Measurements from ENCODE around the gene GIPC3.
"Not testable (repeated sequence)": the region's sequence is repeated elsewhere in the genome, so short reads cannot be mapped to it uniquely, and the experiment has no call there.

Gene GIPC3

GRCh38 chr19:3618811-3619630 is 33.7 kb downstream of the GIPC3 start:
- no peak for DNase-seq

DNA sequence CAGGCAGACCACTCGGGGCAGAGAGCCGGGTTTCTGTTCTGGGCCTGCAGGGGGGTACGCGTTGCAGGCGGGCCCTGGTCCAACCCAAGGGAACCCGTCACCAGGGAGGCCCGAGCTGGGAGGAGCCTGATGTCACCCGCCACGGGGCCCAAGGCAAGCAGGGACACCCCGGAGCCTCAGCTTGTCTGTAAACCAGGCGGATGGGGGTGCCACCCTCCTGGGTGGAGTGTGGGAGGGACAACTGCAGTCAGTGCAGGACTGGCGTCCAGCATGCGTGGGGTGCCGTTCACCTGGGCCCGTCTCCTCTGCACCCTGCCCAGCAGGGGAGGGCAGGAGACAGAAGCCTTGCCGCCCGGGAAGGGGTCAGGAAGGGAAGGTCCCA is 34.3 kb downstream of the GIPC3 start:
- no peak for DNase-seq

GRCh38 chr19:3620145-3620816 is 35.0 kb downstream of the GIPC3 start:
- DNase-seq, result no peak

DNA sequence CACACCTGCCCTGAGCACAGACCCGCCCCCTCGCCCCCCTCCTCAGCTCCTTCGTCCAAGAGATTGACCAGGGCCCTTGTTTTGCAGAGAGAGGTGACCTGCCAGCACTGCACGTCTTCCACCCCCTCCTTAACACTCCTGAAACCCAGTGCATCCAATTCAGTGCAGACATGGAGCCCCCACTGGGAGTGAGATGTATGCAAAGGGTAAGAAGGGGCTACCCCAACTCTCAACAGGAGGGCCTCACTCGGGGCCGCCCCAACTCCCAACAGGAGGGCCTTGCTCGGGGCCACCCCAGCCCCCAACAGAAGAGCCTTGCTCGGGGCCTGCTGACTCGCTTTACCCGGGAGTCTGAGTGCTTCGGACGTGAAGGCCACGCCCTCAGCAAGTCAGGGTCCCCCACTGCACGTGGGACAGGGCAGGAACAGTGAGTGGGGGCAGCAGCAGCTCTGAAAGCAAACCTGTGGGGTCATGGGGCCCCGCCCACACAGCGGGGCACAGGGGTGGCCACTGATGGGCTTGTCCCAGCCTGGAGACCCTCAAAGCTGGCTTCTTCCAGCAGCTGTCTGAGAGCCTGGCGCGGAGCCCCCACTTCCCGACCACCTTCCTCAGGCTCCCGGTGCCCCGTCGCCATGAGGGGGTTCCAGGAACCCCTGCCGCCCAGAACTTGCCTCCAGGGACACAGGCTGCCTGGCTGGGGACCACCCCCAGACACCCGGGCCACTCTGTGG is 35.7 kb downstream of the GIPC3 start:
- DNase-seq, result no peak

- no peak for DNase-seq
These were observed 36.4 kb downstream of the GIPC3 start for GRCh38 chr19:3621689-3622088.

DNA sequence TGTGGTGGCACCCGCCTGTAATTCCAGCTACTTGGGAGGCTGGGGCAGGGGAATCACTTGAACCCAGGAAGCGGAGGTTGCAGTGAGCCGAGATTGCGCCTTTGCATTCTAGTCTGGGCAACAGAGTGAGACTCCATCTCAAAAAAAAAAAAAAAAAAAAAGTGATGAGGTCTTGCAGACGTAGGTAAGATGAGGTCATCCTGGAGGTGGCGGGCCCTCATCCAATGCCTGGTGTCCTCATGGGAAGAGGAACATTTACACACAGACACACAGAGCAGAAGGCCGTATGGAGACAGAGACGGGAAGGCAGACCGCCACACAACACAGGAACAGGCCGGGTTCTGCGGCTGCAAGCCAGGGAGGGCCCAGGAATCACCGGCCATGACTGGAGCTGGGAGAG is 36.9 kb downstream of the GIPC3 start:
- DNase-seq, result no peak

- DNase-seq, result no peak
These were observed 38.4 kb downstream of the GIPC3 start for GRCh38 chr19:3623716-3624115.

GRCh38 chr19:3625996-3626472 is 40.8 kb downstream of the GIPC3 start:
- no peak for DNase-seq

DNA sequence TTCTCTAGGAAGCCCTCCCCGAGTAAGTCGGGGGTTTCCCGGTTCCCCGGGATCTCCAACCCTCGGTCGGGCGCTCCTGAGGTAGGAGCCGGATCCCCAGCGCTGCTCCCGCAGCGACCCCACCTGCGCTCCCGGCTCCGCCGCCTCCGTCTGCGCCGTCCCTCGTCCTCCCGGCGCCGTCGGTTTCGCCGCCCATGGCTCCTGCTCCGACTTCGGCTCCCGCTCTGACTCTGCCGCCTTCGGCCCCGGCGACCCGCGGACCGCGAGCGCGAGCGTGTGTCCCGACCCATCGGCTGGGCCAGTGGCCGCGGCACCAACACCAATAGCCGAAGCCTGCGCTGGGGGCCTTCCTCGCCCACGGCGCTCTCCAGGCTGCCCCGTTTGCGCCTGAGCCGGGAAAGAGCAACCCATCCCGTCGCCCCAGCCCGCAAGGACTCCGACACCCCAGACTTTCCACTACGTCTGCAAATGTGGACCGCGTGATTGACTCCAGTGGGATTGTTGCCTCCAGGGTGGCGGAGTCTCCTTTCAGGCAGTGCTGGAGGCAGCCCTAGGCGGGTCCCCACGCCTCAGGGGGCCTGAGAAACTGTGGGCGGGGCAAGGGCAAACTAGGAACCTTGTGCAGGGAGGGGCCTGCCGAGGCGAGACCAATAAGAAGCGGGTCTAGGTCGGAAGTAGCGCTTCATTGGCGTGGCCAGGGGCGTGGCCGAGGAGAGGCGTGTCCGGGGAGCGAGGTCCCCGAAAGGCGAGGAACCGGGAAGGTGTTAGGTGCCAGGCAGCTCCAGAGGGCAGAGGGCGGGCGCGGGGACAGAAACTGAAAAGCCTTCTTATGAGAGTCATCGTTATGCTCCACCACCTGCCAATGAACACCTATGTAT is 41.4 kb downstream of the GIPC3 start, which contains the start of gene CACTIN:
Gene CACTIN, minus strand, starts transcription at position 318 of the 878 bp plus-strand sequence. Its CDS starts 28 bp downstream, at position 290.
- DNase-seq, result peak; percentile 98 to 99

DNA sequence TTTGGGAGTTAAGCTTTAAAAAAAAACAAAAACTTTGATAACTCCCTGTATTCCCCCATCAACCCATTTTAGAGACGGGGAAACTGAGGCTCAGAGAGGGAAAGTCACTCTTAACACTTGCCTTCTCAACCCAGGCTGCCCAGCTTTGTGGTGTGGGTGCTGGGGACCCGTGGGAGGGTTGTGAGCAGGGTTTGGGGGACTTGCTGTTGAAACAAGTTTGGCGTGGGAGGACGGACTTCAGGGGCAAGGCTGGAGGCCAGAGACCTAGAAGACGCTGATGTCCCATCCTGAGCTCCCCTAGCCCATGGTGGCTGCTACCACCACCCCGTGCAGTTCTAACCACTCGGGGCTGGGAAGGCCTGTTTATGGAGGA is 42.1 kb downstream of the GIPC3 start:
- DNase-seq, result no peak

DNA sequence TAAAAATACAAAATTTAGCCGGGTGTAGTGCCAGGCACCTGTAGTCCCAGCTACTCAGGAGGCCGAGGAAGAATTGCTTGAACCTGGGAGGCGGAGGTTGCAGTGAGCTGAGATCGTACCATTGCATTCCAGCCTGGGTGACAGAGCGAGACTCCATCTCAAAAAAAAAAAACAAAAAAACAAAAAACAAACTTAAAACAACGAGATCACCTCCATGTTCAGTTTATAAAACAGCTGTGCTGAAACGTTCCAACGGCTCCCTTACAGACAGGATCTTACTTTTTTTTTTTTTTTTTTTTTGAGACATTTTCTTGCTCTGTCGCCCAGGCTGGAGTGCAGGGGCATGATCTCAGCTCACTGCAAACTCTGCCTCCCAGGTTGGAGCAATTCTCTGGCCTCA is 43.5 kb downstream of the GIPC3 start:
- not testable (repeated sequence) for DNase-seq

GRCh38 chr19:3631053-3631861 is 46.0 kb downstream of the GIPC3 start:
- no peak for DNase-seq

DNA sequence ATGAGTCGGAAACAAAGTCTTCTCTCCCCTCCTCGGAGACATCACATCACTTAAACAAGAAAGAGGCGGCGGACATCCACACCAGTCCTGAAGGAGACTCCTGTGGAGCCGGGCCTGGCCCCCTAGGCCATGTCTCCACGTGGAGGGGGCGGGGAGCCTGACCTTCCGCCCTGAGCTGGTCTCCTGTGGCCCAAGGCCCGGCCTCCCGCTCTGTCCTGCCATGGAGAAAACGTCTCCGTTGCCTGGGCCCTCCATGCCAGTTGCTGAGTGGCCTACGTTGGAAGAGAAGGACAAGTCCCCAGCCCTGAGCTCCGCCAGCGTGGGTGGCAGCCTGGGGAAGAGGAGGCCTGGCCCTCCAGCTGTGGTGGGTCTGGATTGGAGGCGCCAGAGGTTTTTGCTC is 46.8 kb downstream of the GIPC3 start:
- no peak for DNase-seq

DNA sequence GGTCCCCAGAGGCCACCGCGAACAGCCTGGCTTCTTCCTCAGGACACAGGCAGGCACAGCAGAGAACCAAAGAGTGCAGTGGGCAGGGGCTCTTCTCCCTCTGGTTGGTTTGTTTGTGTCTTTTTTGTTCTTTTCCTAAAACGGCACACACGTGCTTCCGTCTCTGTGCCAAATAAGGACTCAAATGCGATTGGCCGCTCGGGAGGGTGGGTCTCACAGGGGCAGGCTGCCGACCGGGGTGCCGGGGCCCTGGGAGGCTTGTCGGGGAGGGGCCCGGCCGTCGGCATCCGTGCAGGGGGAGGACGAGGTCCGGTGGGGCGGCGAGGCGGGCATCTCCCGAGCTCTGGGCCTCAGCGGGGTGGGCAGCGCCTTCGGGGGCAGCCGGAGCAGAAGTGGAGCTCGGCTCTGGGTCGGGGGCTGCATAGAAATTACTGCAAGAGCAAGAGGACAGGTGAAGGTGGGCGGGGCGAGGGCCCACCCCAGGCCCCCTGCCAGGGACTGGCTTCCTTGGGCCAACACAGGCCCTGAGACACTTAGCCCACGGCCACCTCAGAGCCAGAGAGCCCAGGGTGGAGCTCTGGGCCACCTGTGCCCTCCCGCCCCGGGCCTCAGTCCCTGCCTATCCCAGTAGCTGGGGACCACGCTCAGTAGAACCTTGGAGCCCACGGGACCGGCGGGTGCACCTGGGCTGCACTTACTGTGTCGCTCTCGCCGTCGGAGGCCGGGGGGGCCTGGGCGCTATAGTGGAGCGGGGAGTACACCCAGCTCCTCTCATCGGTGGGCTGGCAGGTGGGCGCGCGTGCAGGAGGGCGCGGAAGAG is 47.7 kb downstream of the GIPC3 start:
- DNase-seq, result no peak

GRCh38 chr19:3633559-3633988 is 48.3 kb downstream of the GIPC3 start:
- no peak for DNase-seq

DNA sequence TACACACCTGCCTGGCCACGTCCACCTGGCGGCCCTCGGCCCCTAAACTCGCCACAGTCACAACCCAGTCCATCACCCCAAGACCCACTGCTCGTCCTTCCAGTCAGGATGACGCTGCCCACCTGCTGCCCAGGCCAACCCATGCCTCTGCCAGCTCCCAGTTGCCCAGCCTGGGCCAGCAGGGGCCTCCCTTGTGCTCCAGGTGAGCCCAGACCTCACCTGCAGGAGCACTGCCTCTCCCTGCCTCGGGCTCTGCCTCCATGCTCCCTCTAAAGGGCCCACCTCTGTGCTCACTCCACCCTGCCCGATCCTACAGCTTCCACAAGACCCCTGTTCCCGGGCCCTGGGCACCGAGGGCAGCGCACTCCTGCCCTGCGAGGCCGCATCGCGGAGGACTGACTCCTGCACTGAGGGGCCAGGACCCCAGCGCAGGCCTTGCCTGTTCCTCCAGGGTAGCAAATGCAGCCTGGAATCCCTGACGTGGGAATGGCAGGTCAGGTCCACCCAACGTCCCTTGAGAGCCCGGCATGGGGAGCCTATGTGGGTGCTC is 49.3 kb downstream of the GIPC3 start:
- no peak for DNase-seq

DNA sequence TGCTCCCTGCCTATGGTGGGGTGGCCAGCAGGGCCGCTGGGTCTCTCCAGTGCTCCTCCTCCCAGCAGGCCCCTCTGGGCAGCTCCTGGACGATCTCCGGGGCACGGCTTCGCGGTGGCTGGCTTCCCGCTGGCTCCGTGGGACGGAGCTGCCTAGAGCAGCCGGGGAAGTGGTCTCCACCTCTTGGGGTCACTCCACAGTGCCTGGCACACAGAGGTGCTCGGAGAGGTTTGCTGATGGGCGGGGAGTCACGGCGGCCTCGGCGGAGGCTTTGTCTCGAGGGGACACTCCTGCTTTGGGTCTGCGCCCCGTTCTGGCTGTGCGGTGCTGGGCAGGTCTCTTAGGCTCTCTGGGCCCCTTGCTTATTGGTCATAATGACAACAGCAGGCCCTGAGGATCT is 51.2 kb downstream of the GIPC3 start:
- DNase-seq, result no peak

GRCh38 chr19:3636962-3637361 is 51.7 kb downstream of the GIPC3 start:
- DNase-seq, result no peak

DNA sequence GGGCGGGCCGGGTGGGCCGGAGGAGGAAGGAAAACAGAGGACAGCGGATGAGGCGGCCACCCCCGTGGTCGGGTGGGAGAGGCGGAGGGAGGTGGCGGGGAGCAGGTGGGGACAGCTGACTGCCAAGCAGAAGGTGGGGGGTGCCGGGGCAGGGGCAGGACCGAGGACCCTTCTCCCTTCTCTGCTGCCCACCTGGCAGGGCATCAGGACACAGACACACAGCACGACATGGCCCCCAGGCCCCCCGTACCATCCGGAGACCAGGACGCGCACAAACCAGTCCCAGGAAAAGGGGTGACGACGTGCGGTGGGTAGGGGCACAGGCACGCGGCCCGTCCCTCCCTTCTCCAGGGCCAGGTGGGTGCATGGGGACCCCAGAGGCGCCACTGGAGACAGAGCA is 52.3 kb downstream of the GIPC3 start:
- no peak for DNase-seq

Measured in CD4-positive, alpha-beta T cell treated with Interleukin-4 for 1 hour (primary cell).